ENCODE results near the gene LCMT1. TPM values are rescaled to one million over a fixed set of nuclear protein-coding genes. Genes with fewer than 3 reads are reported as not detected.
A peak's percentile ranks its signal among the peaks of the same experiment; 100 is the strongest.
"Not testable (repeated sequence)": the region's sequence is repeated elsewhere in the genome, so short reads cannot be mapped to it uniquely, and the experiment has no call there.

LCMT1 gene
- total and polyA plus RNA-seq, 2 donors (not counting 1 experiment from before 2014, with no cell fraction given) = 20.2 to 42.0 TPM

DNA sequence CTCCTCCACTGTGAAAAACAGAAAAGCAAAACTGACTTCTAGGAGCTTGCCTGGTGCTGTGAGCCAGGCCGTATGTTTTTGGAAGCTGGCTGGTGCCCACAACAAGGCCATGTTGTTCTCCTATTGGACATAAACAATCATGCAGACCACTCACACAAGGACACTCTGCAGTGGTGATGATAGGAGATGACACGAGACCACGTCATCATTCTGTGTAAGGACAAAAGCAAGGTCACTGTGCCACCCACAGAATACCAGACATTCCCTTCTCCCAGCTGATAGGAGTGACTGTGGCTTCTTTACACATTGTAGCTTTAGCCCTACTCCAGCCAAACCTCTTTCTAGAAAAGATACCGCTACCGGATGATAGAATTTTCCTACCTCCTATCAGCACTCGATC lies 47.7 kb upstream of the LCMT1 start:
- ChIA-PET CTCF (interaction anchor here (1.3 kb wide), 2 partner anchors 42 to 162 kb away, joined by 3 read pairs; no protein-coding TSS in a partner anchor), POLR2A (interaction anchor here (1.0 kb wide), 1 partner anchor 13 kb away, joined by 10 read pairs; no protein-coding TSS in a partner anchor)
- TF ChIP-seq EZH2 (IDR thresholded peaks at IDR 0.05; ENCODE audit: borderline replicate concordance, insufficient read depth, low read depth, low read length, poor library complexity, severe bottlenecking) = no peak
- TF ChIP-seq, protein P1, sequence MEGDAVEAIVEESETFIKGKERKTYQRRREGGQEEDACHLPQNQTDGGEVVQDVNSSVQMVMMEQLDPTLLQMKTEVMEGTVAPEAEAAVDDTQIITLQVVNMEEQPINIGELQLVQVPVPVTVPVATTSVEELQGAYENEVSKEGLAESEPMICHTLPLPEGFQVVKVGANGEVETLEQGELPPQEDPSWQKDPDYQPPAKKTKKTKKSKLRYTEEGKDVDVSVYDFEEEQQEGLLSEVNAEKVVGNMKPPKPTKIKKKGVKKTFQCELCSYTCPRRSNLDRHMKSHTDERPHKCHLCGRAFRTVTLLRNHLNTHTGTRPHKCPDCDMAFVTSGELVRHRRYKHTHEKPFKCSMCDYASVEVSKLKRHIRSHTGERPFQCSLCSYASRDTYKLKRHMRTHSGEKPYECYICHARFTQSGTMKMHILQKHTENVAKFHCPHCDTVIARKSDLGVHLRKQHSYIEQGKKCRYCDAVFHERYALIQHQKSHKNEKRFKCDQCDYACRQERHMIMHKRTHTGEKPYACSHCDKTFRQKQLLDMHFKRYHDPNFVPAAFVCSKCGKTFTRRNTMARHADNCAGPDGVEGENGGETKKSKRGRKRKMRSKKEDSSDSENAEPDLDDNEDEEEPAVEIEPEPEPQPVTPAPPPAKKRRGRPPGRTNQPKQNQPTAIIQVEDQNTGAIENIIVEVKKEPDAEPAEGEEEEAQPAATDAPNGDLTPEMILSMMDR (IDR thresholded peaks at IDR 0.05) = no peak
- no peak for ATAC-seq (ENCODE audit: low read depth)
- Mint-ChIP-seq H3K9me3 (ENCODE audit: insufficient read depth) (no peaks in the 10 kb centered on the region), H3K4me3 (peak overlapping the region; percentile 37), H3K4me1 (peaks cover 64% of the 10 kb centered on the region), H3K27ac (peak overlapping the region; percentile 82), H3K27me3 (no peaks in the 10 kb centered on the region)
- no peaks in the 10 kb centered on the region for H3K27me3 ChIP-seq (replicated peaks in 1 of 4; ENCODE audit: control extremely low read depth in 1 of 4, control insufficient read depth in 3 of 4, insufficient read depth in 4 of 4, low read length in 3 of 4)
- H3K4me3 ChIP-seq (ENCODE audit: control extremely low read depth in 1 of 5, extremely low read depth in 1 of 5, insufficient read depth in 1 of 5, low read depth in 2 of 5, low read length in 4 of 5) = no peak overlapping the region
- H3K9ac ChIP-seq (ENCODE audit: low read length) = peak overlapping the region; percentile 3
- H3K36me3 ChIP-seq (replicated peaks in 1 of 2; ENCODE audit: control extremely low read depth in 1 of 2, control insufficient read depth in 1 of 2, extremely low read depth in 1 of 2, insufficient read depth in 2 of 2, low read length in 1 of 2) = no peaks in the 10 kb centered on the region
- H3K4me2 ChIP-seq (replicated peaks; ENCODE audit: low read depth, low read length, poor library complexity, severe bottlenecking) = peak overlapping the region; percentile 40
- no peaks in the 10 kb centered on the region for H3K9me3 ChIP-seq (ENCODE audit: control extremely low read depth in 1 of 3, control insufficient read depth in 2 of 3, insufficient read depth in 1 of 3, low read length in 2 of 3)
- H4K20me1 ChIP-seq (ENCODE audit: control insufficient read depth, insufficient read depth, low read length, poor library complexity, severe bottlenecking) = no peaks in the 10 kb centered on the region
- peak overlapping the region; percentile 20 for H2AFZ ChIP-seq (ENCODE audit: insufficient read depth, low read depth, low read length, poor library complexity, severe bottlenecking)
- intact Hi-C loops (cut with micrococcal nuclease) = no loop called here
- 97% methylated on average over 4 of the region's 6 CpGs for WGBS (ENCODE audit: insufficient coverage)
- H3K4me1 ChIP-seq (ENCODE audit: control insufficient read depth in 2 of 2, insufficient read depth in 2 of 2, low read length in 2 of 2) = peaks cover 57 to 74% of the 10 kb centered on the region in 2 donors
- H3K79me2 ChIP-seq (ENCODE audit: control insufficient read depth, insufficient read depth, low read length) = peaks cover 4% of the 10 kb centered on the region
- peak overlapping the region; percentile 45 to 77 for H3K27ac ChIP-seq (ENCODE audit: low read length in 2 of 2)
- DNase-seq = no peak

DNA sequence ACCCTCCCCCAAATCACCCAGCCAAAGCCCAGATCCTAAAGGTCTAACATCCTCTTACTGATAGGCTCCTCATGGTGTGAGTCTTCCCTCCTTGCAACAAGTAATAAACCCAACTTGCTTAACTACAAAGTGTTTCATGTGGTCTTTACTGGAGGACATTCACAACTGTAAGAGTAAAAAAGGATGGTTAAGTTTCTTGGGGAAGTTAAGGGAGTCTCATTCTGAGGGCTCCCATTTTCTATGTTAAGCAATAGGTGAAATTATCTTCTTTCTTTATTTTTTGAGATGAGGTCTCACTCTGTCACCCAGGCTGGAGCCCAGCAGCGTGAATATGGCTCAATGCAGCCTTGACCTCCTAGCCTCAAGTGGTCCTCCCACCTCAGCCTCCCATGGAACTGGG lies 47.3 kb upstream of the LCMT1 start:
- H4K20me1 ChIP-seq (ENCODE audit: control insufficient read depth, insufficient read depth, low read length, poor library complexity, severe bottlenecking); DNase-seq; H2AFZ ChIP-seq (ENCODE audit: insufficient read depth, low read depth, low read length, poor library complexity, severe bottlenecking); H3K9me3 Mint-ChIP-seq (ENCODE audit: insufficient read depth); H3K27me3 ChIP-seq (replicated peaks in 1 of 4; ENCODE audit: control extremely low read depth in 1 of 4, control insufficient read depth in 3 of 4, insufficient read depth in 4 of 4, low read length in 3 of 4); ATAC-seq (ENCODE audit: low read depth); H3K9me3 ChIP-seq (ENCODE audit: control extremely low read depth in 1 of 3, control insufficient read depth in 2 of 3, insufficient read depth in 1 of 3, low read length in 2 of 3); H3K9ac ChIP-seq (ENCODE audit: low read length); H3K27me3 Mint-ChIP-seq; H3K4me3 ChIP-seq (ENCODE audit: control extremely low read depth in 1 of 5, extremely low read depth in 1 of 5, insufficient read depth in 1 of 5, low read depth in 2 of 5, low read length in 4 of 5); intact Hi-C loops (cut with micrococcal nuclease); H3K79me2 ChIP-seq (ENCODE audit: control insufficient read depth, insufficient read depth, low read length); H3K36me3 ChIP-seq (replicated peaks in 1 of 2; ENCODE audit: control extremely low read depth in 1 of 2, control insufficient read depth in 1 of 2, extremely low read depth in 1 of 2, insufficient read depth in 2 of 2, low read length in 1 of 2): not testable (repeated sequence)
- WGBS (ENCODE audit: insufficient coverage) = no CpG with 5 or more reads among the region's 1 CpG
- peak overlapping the region; percentile 82 for H3K27ac Mint-ChIP-seq
- peaks cover 57 to 74% of the 10 kb centered on the region in 2 donors for H3K4me1 ChIP-seq (ENCODE audit: control insufficient read depth in 2 of 2, insufficient read depth in 2 of 2, low read length in 2 of 2)
- ChIA-PET CTCF (interaction anchor here (1.3 kb wide), 1 partner anchor 161 kb away, joined by 3 read pairs; no protein-coding TSS in a partner anchor), POLR2A (interaction anchor here (1.0 kb wide), 1 partner anchor 13 kb away, joined by 10 read pairs; no protein-coding TSS in a partner anchor)
- peak overlapping the region in 1 of 2 donors; percentile 77 for H3K27ac ChIP-seq (ENCODE audit: low read length in 2 of 2)
- H3K4me2 ChIP-seq (replicated peaks; ENCODE audit: low read depth, low read length, poor library complexity, severe bottlenecking) = peak overlapping the region; percentile 40
- peaks cover 64% of the 10 kb centered on the region for H3K4me1 Mint-ChIP-seq
- peak overlapping the region; percentile 29 for H3K4me3 Mint-ChIP-seq
